Measurements from ENCODE around the gene TRABD2B.

Gene TRABD2B

DNA sequence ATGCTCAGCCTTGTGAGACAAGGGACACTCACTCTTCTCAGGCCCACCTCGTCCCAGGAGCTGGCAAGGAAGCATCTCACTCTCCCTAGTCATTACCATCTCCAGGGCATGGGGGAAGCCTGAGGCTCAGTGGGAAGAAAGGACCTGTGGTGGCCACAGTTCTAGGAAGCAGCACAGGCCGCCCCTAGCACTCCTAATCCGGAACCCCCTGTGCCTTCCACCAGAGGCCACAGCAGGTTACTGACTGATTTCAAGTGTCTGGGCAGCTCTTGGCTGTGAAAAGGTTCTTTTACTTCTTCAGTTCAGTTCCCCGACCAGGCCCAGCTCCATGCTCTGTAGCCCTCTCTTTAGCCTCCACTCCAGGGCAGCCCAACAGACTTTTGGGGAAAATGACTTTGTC lies 84.4 kb downstream of the TRABD2B start:
- H3K27ac ChIP-seq (ENCODE audit: low read depth, low read length) = no peak overlapping the region
- no peaks in the 10 kb centered on the region for H3K27me3 ChIP-seq (ENCODE audit: control insufficient read depth, low read length)
- H4K20me1 ChIP-seq (ENCODE audit: control insufficient read depth, insufficient read depth, low read depth, low read length) = no peaks in the 10 kb centered on the region
- no peak for TF ChIP-seq EZH2phosphoT487 (IDR thresholded peaks at IDR 0.05; ENCODE audit: borderline replicate concordance, low read length)
- TF ChIP-seq, protein P1, sequence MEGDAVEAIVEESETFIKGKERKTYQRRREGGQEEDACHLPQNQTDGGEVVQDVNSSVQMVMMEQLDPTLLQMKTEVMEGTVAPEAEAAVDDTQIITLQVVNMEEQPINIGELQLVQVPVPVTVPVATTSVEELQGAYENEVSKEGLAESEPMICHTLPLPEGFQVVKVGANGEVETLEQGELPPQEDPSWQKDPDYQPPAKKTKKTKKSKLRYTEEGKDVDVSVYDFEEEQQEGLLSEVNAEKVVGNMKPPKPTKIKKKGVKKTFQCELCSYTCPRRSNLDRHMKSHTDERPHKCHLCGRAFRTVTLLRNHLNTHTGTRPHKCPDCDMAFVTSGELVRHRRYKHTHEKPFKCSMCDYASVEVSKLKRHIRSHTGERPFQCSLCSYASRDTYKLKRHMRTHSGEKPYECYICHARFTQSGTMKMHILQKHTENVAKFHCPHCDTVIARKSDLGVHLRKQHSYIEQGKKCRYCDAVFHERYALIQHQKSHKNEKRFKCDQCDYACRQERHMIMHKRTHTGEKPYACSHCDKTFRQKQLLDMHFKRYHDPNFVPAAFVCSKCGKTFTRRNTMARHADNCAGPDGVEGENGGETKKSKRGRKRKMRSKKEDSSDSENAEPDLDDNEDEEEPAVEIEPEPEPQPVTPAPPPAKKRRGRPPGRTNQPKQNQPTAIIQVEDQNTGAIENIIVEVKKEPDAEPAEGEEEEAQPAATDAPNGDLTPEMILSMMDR (IDR thresholded peaks at IDR 0.05; ENCODE audit: low read depth, low read length, poor library complexity, severe bottlenecking) = no peak
- H3K4me1 ChIP-seq (ENCODE audit: control insufficient read depth, low read length) = no peaks in the 10 kb centered on the region
- H3K79me2 ChIP-seq (ENCODE audit: control insufficient read depth, low read length) = no peaks in the 10 kb centered on the region
- no peak overlapping the region for H3K4me3 ChIP-seq (ENCODE audit: low read length)
- no peak overlapping the region for H3K4me2 ChIP-seq (ENCODE audit: low read length)
- no peaks in the 10 kb centered on the region for H3F3A ChIP-seq (ENCODE audit: control insufficient read depth, insufficient read depth)
- no peaks in the 10 kb centered on the region for H3K9me3 ChIP-seq (ENCODE audit: control insufficient read depth, insufficient read depth, low read length)
- H3K36me3 ChIP-seq (ENCODE audit: control insufficient read depth, low read length) = no peaks in the 10 kb centered on the region
- no peaks in the 10 kb centered on the region for H3K9me2 ChIP-seq (replicated peaks; ENCODE audit: control insufficient read depth, low read length)

DNA sequence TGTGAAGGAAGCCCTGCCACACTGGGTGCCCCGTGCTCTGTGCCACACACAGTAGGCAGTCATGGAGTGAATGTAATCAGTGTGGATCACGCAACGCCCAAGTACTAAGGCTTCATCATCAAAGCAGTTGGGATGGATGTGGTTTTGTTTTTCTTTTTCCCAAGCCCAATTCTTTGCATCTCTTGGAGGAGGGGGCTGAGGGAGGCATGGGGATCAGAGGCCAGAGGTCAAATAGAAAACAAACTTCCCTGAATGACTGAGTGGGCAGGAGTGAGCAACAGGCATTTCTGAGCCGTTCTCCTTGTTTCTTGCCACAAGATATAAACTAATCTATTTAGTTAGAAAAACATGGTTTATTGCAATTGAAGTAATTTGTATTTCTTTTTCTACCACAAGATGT lies 85.3 kb downstream of the TRABD2B start:
- Histone ChIP-seq H3K9me2 (replicated peaks; ENCODE audit: control insufficient read depth, low read length) (no peaks in the 10 kb centered on the region), H3K4me3 (ENCODE audit: low read length) (no peak overlapping the region), H3K27me3 (ENCODE audit: control insufficient read depth, low read length) (no peaks in the 10 kb centered on the region), H3K36me3 (ENCODE audit: control insufficient read depth, low read length) (no peaks in the 10 kb centered on the region), H3K4me2 (ENCODE audit: low read length) (no peak overlapping the region), H3K4me1 (ENCODE audit: control insufficient read depth, low read length) (no peaks in the 10 kb centered on the region), H3K79me2 (ENCODE audit: control insufficient read depth, low read length) (no peaks in the 10 kb centered on the region), H3K27ac (ENCODE audit: low read depth, low read length) (no peak overlapping the region), H4K20me1 (ENCODE audit: control insufficient read depth, insufficient read depth, low read depth, low read length) (no peaks in the 10 kb centered on the region), H3F3A (ENCODE audit: control insufficient read depth, insufficient read depth) (no peaks in the 10 kb centered on the region), H3K9me3 (ENCODE audit: control insufficient read depth, insufficient read depth, low read length) (no peaks in the 10 kb centered on the region)
- no peak for TF ChIP-seq EZH2phosphoT487 (IDR thresholded peaks at IDR 0.05; ENCODE audit: borderline replicate concordance, low read length)
- TF ChIP-seq, protein P1 (IDR thresholded peaks at IDR 0.05; ENCODE audit: low read depth, low read length, poor library complexity, severe bottlenecking) = no peak

DNA sequence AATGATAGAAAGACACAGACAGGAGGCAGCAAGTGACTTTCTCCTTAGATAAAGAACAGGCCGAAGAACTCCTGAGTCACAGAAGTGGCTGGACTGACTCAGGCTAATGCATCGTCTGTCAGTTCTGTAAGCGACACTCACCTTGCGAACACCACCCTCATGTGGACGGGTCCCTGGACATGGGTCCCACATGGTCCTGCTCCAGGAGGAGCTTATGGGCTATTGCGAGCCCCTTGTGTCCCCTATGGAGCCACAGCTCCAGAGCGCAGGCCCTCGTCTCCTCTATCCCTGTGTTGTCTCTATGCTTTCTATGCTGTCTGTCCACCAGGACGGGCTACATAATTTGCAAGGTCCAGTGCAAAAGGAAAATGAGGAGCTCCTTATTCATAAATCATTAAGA lies 85.8 kb downstream of the TRABD2B start:
- H3K79me2 ChIP-seq (ENCODE audit: control insufficient read depth, low read length) = no peaks in the 10 kb centered on the region
- no peaks in the 10 kb centered on the region for H3F3A ChIP-seq (ENCODE audit: control insufficient read depth, insufficient read depth)
- no peaks in the 10 kb centered on the region for H3K27me3 ChIP-seq (ENCODE audit: control insufficient read depth, low read length)
- no peaks in the 10 kb centered on the region for H4K20me1 ChIP-seq (ENCODE audit: control insufficient read depth, insufficient read depth, low read depth, low read length)
- H3K4me2 ChIP-seq (ENCODE audit: low read length) = no peak overlapping the region
- H3K9me2 ChIP-seq (replicated peaks; ENCODE audit: control insufficient read depth, low read length) = no peaks in the 10 kb centered on the region
- no peak overlapping the region for H3K4me3 ChIP-seq (ENCODE audit: low read length)
- H3K36me3 ChIP-seq (ENCODE audit: control insufficient read depth, low read length) = no peaks in the 10 kb centered on the region
- H3K27ac ChIP-seq (ENCODE audit: low read depth, low read length) = no peak overlapping the region
- H3K9me3 ChIP-seq (ENCODE audit: control insufficient read depth, insufficient read depth, low read length) = no peaks in the 10 kb centered on the region
- no peak for TF ChIP-seq EZH2phosphoT487 (IDR thresholded peaks at IDR 0.05; ENCODE audit: borderline replicate concordance, low read length)
- TF ChIP-seq, protein P1 (IDR thresholded peaks at IDR 0.05; ENCODE audit: low read depth, low read length, poor library complexity, severe bottlenecking) = no peak
- H3K4me1 ChIP-seq (ENCODE audit: control insufficient read depth, low read length) = no peaks in the 10 kb centered on the region

DNA sequence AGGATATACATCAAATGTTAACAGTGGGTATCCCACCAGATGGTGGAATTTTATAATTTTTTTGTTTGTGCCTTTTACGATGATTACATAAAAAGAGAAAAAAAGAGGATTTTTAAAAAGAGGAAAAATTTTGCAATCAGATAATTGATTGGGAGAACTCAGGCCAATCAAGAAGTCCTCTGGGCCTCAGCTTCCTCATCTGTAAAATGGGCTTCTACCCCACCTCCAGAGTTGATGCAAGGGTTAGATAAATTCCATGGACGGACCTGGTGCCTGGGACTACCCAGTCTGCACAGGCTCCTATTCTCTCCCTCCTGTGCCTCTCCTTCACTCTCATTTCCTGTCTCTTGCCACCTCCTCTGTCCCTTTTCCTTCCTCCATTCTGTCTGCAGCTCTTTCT lies 88.9 kb downstream of the TRABD2B start:
- no peaks in the 10 kb centered on the region for H3K36me3 ChIP-seq (ENCODE audit: control insufficient read depth, low read length)
- no peak for TF ChIP-seq EZH2phosphoT487 (IDR thresholded peaks at IDR 0.05; ENCODE audit: borderline replicate concordance, low read length)
- TF ChIP-seq, protein P1 (IDR thresholded peaks at IDR 0.05; ENCODE audit: low read depth, low read length, poor library complexity, severe bottlenecking) = no peak
- no peaks in the 10 kb centered on the region for H3F3A ChIP-seq (ENCODE audit: control insufficient read depth, insufficient read depth)
- no peaks in the 10 kb centered on the region for H3K27me3 ChIP-seq (ENCODE audit: control insufficient read depth, low read length)
- H3K9me2 ChIP-seq (replicated peaks; ENCODE audit: control insufficient read depth, low read length) = no peaks in the 10 kb centered on the region
- no peaks in the 10 kb centered on the region for H3K4me1 ChIP-seq (ENCODE audit: control insufficient read depth, low read length)
- H3K27ac ChIP-seq (ENCODE audit: low read depth, low read length) = no peak overlapping the region
- H3K4me2 ChIP-seq (ENCODE audit: low read length) = no peak overlapping the region
- H4K20me1 ChIP-seq (ENCODE audit: control insufficient read depth, insufficient read depth, low read depth, low read length) = no peaks in the 10 kb centered on the region
- no peaks in the 10 kb centered on the region for H3K79me2 ChIP-seq (ENCODE audit: control insufficient read depth, low read length)
- no peak overlapping the region for H3K4me3 ChIP-seq (ENCODE audit: low read length)
- no peaks in the 10 kb centered on the region for H3K9me3 ChIP-seq (ENCODE audit: control insufficient read depth, insufficient read depth, low read length)
